ENCODE results near the gene DLG5. TPM values are rescaled to one million over a fixed set of nuclear protein-coding genes. Genes with fewer than 3 reads are reported as not detected.

The DLG5 gene
- polyA plus RNA-seq, 1 of the 3 experiments (the other 2 are of a cell fraction): 31.3 TPM

- 92% methylated on average over 11 of the region's 11 CpGs for WGBS (ENCODE audit: low lambda C conversion rate)
- H3K9me3 ChIP-seq: no peaks in the 10 kb centered on the region
- no peaks in the 10 kb centered on the region for H3F3A ChIP-seq (replicated peaks; ENCODE audit: insufficient read depth)
- no peak for DNase-seq
- H3K36me3 ChIP-seq (replicated peaks in 1 of 2; ENCODE audit: control insufficient read depth in 1 of 2, insufficient read depth in 2 of 2, low read length in 1 of 2): peaks cover 21 to 67% of the 10 kb centered on the region in 2 experiments
- no peak overlapping the region for H2AFZ ChIP-seq (ENCODE audit: low read depth)
- ChIA-PET CTCF (no interaction called here), POLR2A (no interaction called here)
- no peaks in the 10 kb centered on the region for H3K4me1 ChIP-seq (ENCODE audit: control insufficient read depth in 1 of 2, insufficient read depth in 2 of 2, low read depth in 1 of 2, low read length in 1 of 2)
- H3K9ac ChIP-seq: no peak overlapping the region
- no peak overlapping the region for H3K4me3 ChIP-seq (ENCODE audit: low read depth in 2 of 2, low read length in 1 of 2)
- H3K79me2 ChIP-seq (ENCODE audit: insufficient read depth): no peaks in the 10 kb centered on the region
- no peaks in the 10 kb centered on the region for H3K27me3 ChIP-seq (ENCODE audit: insufficient read depth)
- H3K9me2 ChIP-seq: no peaks in the 10 kb centered on the region
- no peak overlapping the region for H3K27ac ChIP-seq (ENCODE audit: low read depth in 2 of 2, low read length in 1 of 2)
- H4K20me1 ChIP-seq (ENCODE audit: insufficient read depth): no peaks in the 10 kb centered on the region
- H3K4me2 ChIP-seq: no peak overlapping the region
- TF ChIP-seq NRF1 (IDR thresholded peaks at IDR 0.05; ENCODE audit: low read depth, low read length): no peak
- TF ChIP-seq TAF1 (IDR thresholded peaks at IDR 0.05; ENCODE audit: borderline replicate concordance, low read depth, low read length): no peak
- no peak for TF ChIP-seq FOXM1 (IDR thresholded peaks at IDR 0.05; ENCODE audit: low read depth)
- TF ChIP-seq JUND (IDR thresholded peaks at IDR 0.05): no peak
- TF ChIP-seq USF2 (IDR thresholded peaks at IDR 0.05; ENCODE audit: borderline replicate concordance, low read depth, low read length): no peak
- no peak for TF ChIP-seq RAD21 (IDR thresholded peaks at IDR 0.05; ENCODE audit: low read length)
- TF ChIP-seq YY1 (IDR thresholded peaks at IDR 0.05; ENCODE audit: low read depth): no peak
- no peak for TF ChIP-seq REST (IDR thresholded peaks at IDR 0.05; ENCODE audit: low read depth, low read length)
- no peak for TF ChIP-seq RFX5 (IDR thresholded peaks at IDR 0.05; ENCODE audit: low read length)
- TF ChIP-seq ELF1 (IDR thresholded peaks at IDR 0.05): no peak
- TF ChIP-seq IRF3 (IDR thresholded peaks at IDR 0.05; ENCODE audit: low read depth, low read length): no peak
- no peak for TF ChIP-seq SMC3 (IDR thresholded peaks at IDR 0.05; ENCODE audit: low read depth, low read length)
- TF ChIP-seq MXI1 (IDR thresholded peaks at IDR 0.05; ENCODE audit: low read depth, low read length): no peak
Observed at GRCh38 chr10:77816311-77816710, 110.2 kb downstream of the DLG5 start.

- no peak for DNase-seq
- Histone ChIP-seq H4K20me1 (ENCODE audit: insufficient read depth) (no peaks in the 10 kb centered on the region), H3K79me2 (ENCODE audit: insufficient read depth) (no peaks in the 10 kb centered on the region), H3K4me3 (ENCODE audit: low read depth in 2 of 2, low read length in 1 of 2) (no peak overlapping the region), H3K9ac (no peak overlapping the region), H3K27ac (ENCODE audit: low read depth in 2 of 2, low read length in 1 of 2) (no peak overlapping the region), H3K9me2 (no peaks in the 10 kb centered on the region), H3K9me3 (no peaks in the 10 kb centered on the region), H2AFZ (ENCODE audit: low read depth) (no peak overlapping the region), H3F3A (replicated peaks; ENCODE audit: insufficient read depth) (no peaks in the 10 kb centered on the region), H3K4me2 (no peak overlapping the region), H3K27me3 (ENCODE audit: insufficient read depth) (no peaks in the 10 kb centered on the region), H3K4me1 (ENCODE audit: control insufficient read depth in 1 of 2, insufficient read depth in 2 of 2, low read depth in 1 of 2, low read length in 1 of 2) (no peaks in the 10 kb centered on the region), H3K36me3 (replicated peaks in 1 of 2; ENCODE audit: control insufficient read depth in 1 of 2, insufficient read depth in 2 of 2, low read length in 1 of 2) (peaks cover 17 to 66% of the 10 kb centered on the region in 2 experiments)
- ChIA-PET POLR2A (no interaction called here), CTCF (no interaction called here)
- 93% methylated on average over 6 of the region's 6 CpGs for WGBS (ENCODE audit: low lambda C conversion rate)
- TF ChIP-seq SIN3A (IDR thresholded peaks at IDR 0.05; ENCODE audit: borderline replicate concordance, low read depth, low read length) (no peak), FOXJ3 (CRISPR knock-in tag; IDR thresholded peaks at IDR 0.05) (no peak), ZBTB33 (IDR thresholded peaks at IDR 0.05; ENCODE audit: borderline replicate concordance, low read depth) (no peak), TCF12 (IDR thresholded peaks at IDR 0.05) (no peak), FOXM1 (IDR thresholded peaks at IDR 0.05; ENCODE audit: low read depth) (no peak), GABPA (IDR thresholded peaks at IDR 0.05; ENCODE audit: low read depth) (no peak), PBX3 (IDR thresholded peaks at IDR 0.05) (no peak), POLR2AphosphoS5 (IDR thresholded peaks at IDR 0.05; ENCODE audit: low read depth, low read length) (no peak), EP300 (IDR thresholded peaks at IDR 0.05; ENCODE audit: borderline replicate concordance in 1 of 2, low read depth in 1 of 2, low read length in 1 of 2) (no peak), FOSL2 (IDR thresholded peaks at IDR 0.05; ENCODE audit: borderline replicate concordance, low read depth) (no peak)
Observed at GRCh38 chr10:77812741-77813140, 113.8 kb downstream of the DLG5 start.
